HepG2 (cell line): Measurements from ENCODE around the gene GUK1. TPM values are rescaled to one million over a fixed set of nuclear protein-coding genes. Genes with fewer than 3 reads are reported as not detected.

Experiments used
- ATAC-seq: fragments of 200-7000 bp; cut with Tn5 transposase; 3 replicates; pipeline ENCODE4 v1.9.1; 2020; ENCODE audit warnings: mild to moderate bottlenecking, moderate library complexity
- BruUV-seq: library from RNA; stranded (reverse); fragments of 400-500 nt; replicated peaks from 2 replicates; lab custom pipeline; 2021; lab: Mats Ljungman, UMichigan
- CTCF ChIA-PET: fragments of 300-600 bp; formaldehyde crosslinking; extraction: SDS; loops from one replicate; lab custom pipeline; 2021; ENCODE audit warnings: low total read pairs, inconsistent platforms, low intra/inter-chr PET ratio; lab: Yijun Ruan, JAX
- POLR2A ChIA-PET: fragments of 350-600 bp; sonication (Branson Sonifier 250); formaldehyde crosslinking; loops from one replicate; lab custom pipeline; 2020; ENCODE audit warnings: antibody characterized with exemption, inconsistent platforms; lab: Yijun Ruan, JAX
- DNase-seq: peaks from one replicate; pipeline ENCODE4 v3.0.0-alpha.2; 2015; ENCODE audit warnings: low spot score
- FAIRE-seq: peaks from 3 replicates; lab custom pipeline; 2011; peaks lifted over from hg19 to GRCh38; lab: Jason Lieb, UNC
- H2AFZ ChIP-seq: one replicate; pipeline ENCODE4 v1.6.1; 2011; ENCODE audit warnings: low read length, inconsistent platforms
- H3K27ac ChIP-seq: fragments of 300-600 bp; 3 replicates; pipeline ENCODE4 v1.8.0; 2011; ENCODE audit warnings: mixed run types, mild to moderate bottlenecking, mixed read lengths, low read length, inconsistent platforms; ENCODE audit not compliant: insufficient read depth; ENCODE audit errors: extremely low read length
- H3K27me3 ChIP-seq, 2 experiments: fragments of 200-600 bp in 1 of 2; 2 replicates in 1 of 2; 3 replicates in 1 of 2; pipeline versions ENCODE4 v1.6.0 to v1.8.0; 2011; ENCODE audit warnings: low read length in 2 of 2, mild to moderate bottlenecking in 2 of 2, moderate library complexity in 2 of 2, inconsistent platforms in 1 of 2; ENCODE audit not compliant: insufficient read depth in 2 of 2, control insufficient read depth in 1 of 2
- H3K36me3 ChIP-seq, 2 experiments: fragments of 200-600 bp in 1 of 2; replicated peaks in 1 of 2; 2 replicates in 1 of 2; 3 replicates in 1 of 2; pipeline versions ENCODE4 v1.5.1 to v1.8.0; 2011; ENCODE audit warnings: low read length in 2 of 2, inconsistent platforms in 1 of 2; ENCODE audit not compliant: insufficient read depth in 2 of 2, control insufficient read depth in 1 of 2
- H3K4me1 ChIP-seq: 2 replicates; pipeline ENCODE4 v1.5.1; 2012; ENCODE audit warnings: low read length, inconsistent platforms; ENCODE audit not compliant: insufficient read depth
- H3K4me2 ChIP-seq: 2 replicates; pipeline ENCODE4 v1.6.0; 2011; ENCODE audit warnings: low read depth, low read length, inconsistent platforms
- H3K4me3 ChIP-seq, 3 experiments: fragments of 200-600 bp in 1 of 3; sonication (generic), shearing (Covaris generic) in 1 of 3; replicated peaks in 1 of 3; 2 replicates each; pipeline ENCODE4 v1.5.1; 2011 to 2016; ENCODE audit warnings: low read length in 3 of 3, inconsistent platforms in 2 of 3, low read depth in 2 of 3, mild to moderate bottlenecking in 2 of 3, control low read depth in 1 of 3, mixed read lengths in 1 of 3; ENCODE audit not compliant: insufficient read depth in 1 of 3
- H3K79me2 ChIP-seq: one replicate; pipeline ENCODE4 v1.6.1; 2011; ENCODE audit warnings: low read length, inconsistent platforms; ENCODE audit not compliant: insufficient read depth
- H3K9ac ChIP-seq: 2 replicates; pipeline ENCODE4 v1.6.0; 2011; ENCODE audit warnings: mild to moderate bottlenecking, low read depth, low read length, inconsistent platforms; ENCODE audit not compliant: insufficient read depth
- H3K9me3 ChIP-seq: 2 replicates; pipeline ENCODE4 v1.5.1; 2012; ENCODE audit warnings: mild to moderate bottlenecking, low read length
- H4K20me1 ChIP-seq: 2 replicates; pipeline ENCODE4 v1.6.0; 2011; ENCODE audit warnings: inconsistent platforms, mild to moderate bottlenecking, low read length, moderate library complexity; ENCODE audit not compliant: insufficient read depth
- ARNT ChIP-seq: fragments of 450-650 bp; IDR thresholded peaks from 2 replicates; pipeline ENCODE4 v1.6.1; 2017
- HCFC1 ChIP-seq: fragments of 150-350 bp; IDR thresholded peaks from 2 replicates; pipeline ENCODE4 v1.6.1; 2014; ENCODE audit warnings: low read depth, low read length
- KDM2A ChIP-seq: sonication (generic); formaldehyde crosslinking; IDR thresholded peaks from 2 replicates; pipeline ENCODE4 v1.4.0; 2020; ENCODE audit warnings: low read depth, missing genetic modification reagents, borderline replicate concordance
- KLF9 ChIP-seq: IDR thresholded peaks from 2 replicates; pipeline ENCODE4 v1.6.1; 2016; ENCODE audit warnings: low read depth
- MAFF ChIP-seq: IDR thresholded peaks from 2 replicates; pipeline ENCODE4 v1.6.1; 2011; ENCODE audit warnings: low read depth, low read length, improper control_type of control experiment
- MATR3 ChIP-seq: sonication (generic); formaldehyde crosslinking; IDR thresholded peaks from 2 replicates; pipeline ENCODE4 v1.4.0; 2020; ENCODE audit warnings: missing genetic modification reagents
- RFX3 ChIP-seq: IDR thresholded peaks from 2 replicates; pipeline ENCODE4 v1.6.1; 2016; ENCODE audit warnings: missing biosample characterization, missing genetic modification reagents
- SP2 ChIP-seq: sonication (generic); formaldehyde crosslinking; IDR thresholded peaks from 2 replicates; pipeline ENCODE4 v1.5.1; 2020; ENCODE audit warnings: mild to moderate bottlenecking, missing genetic modification reagents
- SRSF9 ChIP-seq: fragments of 200-400 bp; formaldehyde crosslinking; IDR thresholded peaks from 2 replicates; pipeline ENCODE4 v1.6.1; 2018; ENCODE audit warnings: borderline replicate concordance, mild to moderate bottlenecking, low read depth, low read length; ENCODE audit not compliant: insufficient read depth, poor library complexity, severe bottlenecking
- ZBTB7B ChIP-seq: sonication (generic); formaldehyde crosslinking; IDR thresholded peaks from 2 replicates; pipeline ENCODE4 v1.4.0; 2020; ENCODE audit warnings: missing genetic modification reagents
- ZBTB8A ChIP-seq: sonication (generic); formaldehyde crosslinking; IDR thresholded peaks from 2 replicates; pipeline ENCODE4 v1.4.0; 2020; ENCODE audit warnings: mild to moderate bottlenecking, low read depth, missing genetic modification reagents, borderline replicate concordance
- ZNF639 ChIP-seq: conservative IDR thresholded peaks from 2 replicates; pipeline ENCODE4 v1.6.1; 2018; ENCODE audit warnings: missing genetic modification reagents
- ZSCAN9 ChIP-seq: IDR thresholded peaks from 2 replicates; pipeline ENCODE4 v1.6.1; 2016; ENCODE audit warnings: borderline replicate concordance
- WGBS: methylation state at CpG from one replicate; pipeline ENCODE4 v1.1.6; 2017; ENCODE audit warnings: low lambda C conversion rate; 5-methylcytosine and 5-hydroxymethylcytosine counted together
- in situ Hi-C: cut with HindIII; loops from 2 replicates; pipeline ENCODE4 v1.10.0; 2017; ENCODE audit warnings: low pct_unique_long_range_greater_than_20kb; ENCODE audit not compliant: extremely low pct_ligation_motif_present
- intact Hi-C: fragments of 100-400 bp; cut with micrococcal nuclease; formaldehyde crosslinking; loops from one replicate; pipeline ENCODE4 v1.10.0; 2022; ENCODE audit not compliant: unreplicated experiment
- polyA plus RNA-seq, 8 experiments: library from polyadenylated mRNA; depleted of rRNA in 3 of 8; stranded (reverse) in 7 of 8; unstranded in 1 of 8; fragments of >200 nt; fragmentation: Illumina TruSeq in 4 of 8; extraction: Trizol in 4 of 8; gene quantifications; 2 replicates each; pipeline versions ENCODE4 v1.2.1 to v1.2.3, GENCODE V29; 2011 to 2016; ENCODE audit warnings: low read depth in 4 of 8, missing spikeins in 1 of 8, mixed read lengths in 1 of 8; ENCODE audit not compliant: insufficient read depth in 1 of 8
- total RNA-seq, 5 experiments: library from RNA; depleted of rRNA; stranded (reverse); fragments of >200 nt; fragmentation: Illumina TruSeq; extraction: Trizol; gene quantifications; 2 replicates each; pipeline ENCODE4 v1.2.3, GENCODE V29; 2016; ENCODE audit warnings: low read depth in 1 of 5
- TF ChIP-seq, protein P1 (sequence below): sonication (generic); formaldehyde crosslinking; IDR thresholded peaks from 2 replicates; pipeline ENCODE4 v1.4.0; 2020; ENCODE audit warnings: mild to moderate bottlenecking, missing genetic modification reagents
- TF ChIP-seq, protein P2 (sequence below): sonication (generic); formaldehyde crosslinking; IDR thresholded peaks from 2 replicates; pipeline ENCODE4 v1.4.0; 2020; ENCODE audit warnings: missing genetic modification reagents
- TF ChIP-seq, protein P3 (sequence below): IDR thresholded peaks from 2 replicates; pipeline ENCODE4 v1.6.1; 2012; ENCODE audit warnings: low read length, improper control_type of control experiment

The GUK1 gene
- total and polyA plus RNA-seq, 2 of the 13 experiments (the other 11 are each of a cell fraction or from before 2014, with no cell fraction given) = 116 to 154 TPM

DNA sequence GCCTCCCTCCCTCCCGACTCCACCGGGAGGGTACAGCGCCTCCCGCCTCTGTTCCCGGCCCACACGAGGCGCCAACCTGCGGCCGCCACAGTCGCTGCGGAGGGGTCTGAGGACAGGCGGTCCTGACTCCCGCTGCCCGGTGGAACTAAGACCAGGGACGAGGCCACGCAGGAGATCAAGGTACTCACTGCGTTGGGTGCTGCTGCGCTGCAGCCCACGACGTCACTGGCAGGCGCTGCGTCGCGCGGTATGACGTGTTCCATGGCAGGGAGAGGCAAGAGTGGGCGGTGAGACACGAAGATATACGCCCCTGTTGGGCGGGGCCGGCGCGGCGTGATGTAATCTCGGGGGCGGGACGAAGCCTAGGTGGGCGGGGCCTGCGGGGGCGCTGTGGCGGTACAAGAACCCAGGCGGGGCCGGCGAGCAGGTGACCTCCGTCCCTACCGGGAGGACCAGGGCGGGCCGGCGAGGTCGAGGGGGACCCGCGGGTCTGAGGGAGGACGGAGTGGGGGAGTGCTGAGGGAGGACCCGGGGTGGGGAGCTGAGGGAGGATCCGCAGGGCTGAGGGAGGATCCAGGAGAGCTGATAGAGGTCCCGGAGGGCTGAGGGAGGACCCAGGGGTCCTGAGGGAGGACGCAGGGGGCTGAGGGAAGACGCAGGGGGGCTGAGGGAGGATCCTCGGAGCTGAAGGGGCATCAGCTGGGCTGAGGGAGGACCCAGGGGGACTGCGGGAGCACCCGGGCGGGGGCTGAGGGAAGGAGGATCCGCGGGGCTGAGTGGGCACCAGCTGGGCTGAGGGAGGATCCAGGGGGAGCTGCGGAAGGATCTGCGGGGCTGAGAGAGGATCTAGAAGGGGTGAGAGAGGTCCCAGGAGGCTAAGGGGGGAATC is 30.8 kb upstream of the GUK1 start, which contains the start of gene MRPL55:
TSS of gene MRPL55 (minus strand) at position 227 of the 889 bp plus-strand sequence. CDS start 1,039 bp downstream, outside the sequence.
- H3K79me2 ChIP-seq = peaks cover 18% of the 10 kb centered on the region
- ATAC-seq (peak; percentile 80), DNase-seq (peak; percentile 92), FAIRE-seq (peak; percentile 79)
- no peaks in the 10 kb centered on the region; a peak in 1 of 5 replicates for H3K27me3 ChIP-seq
- H4K20me1 ChIP-seq = no peaks in the 10 kb centered on the region
- 1% methylated on average over 57 of the region's 66 CpGs for WGBS
- H3K27ac ChIP-seq = peak within 1 kb of the TSS; percentile 90
- peaks cover 2 to 7% of the 10 kb centered on the region in 2 experiments; a peak in 2 of 5 replicates for H3K36me3 ChIP-seq
- peaks cover 34% of the 10 kb centered on the region for H3K4me1 ChIP-seq
- peak within 1 kb of the TSS; percentile 97 for H3K9ac ChIP-seq
- CTCF ChIA-PET = no interaction called here
- in situ Hi-C loops (no loop called here), intact Hi-C loops (no loop called here)
- H3K4me3 ChIP-seq = peak within 1 kb of the TSS; percentile 90 to 99 (median 97)
- H3K4me2 ChIP-seq = peak within 1 kb of the TSS; percentile 93
- no peaks in the 10 kb centered on the region for H3K9me3 ChIP-seq
- BruUV-seq = no TSS peak
- H2AFZ ChIP-seq = no peak within 1 kb of the TSS
- POLR2A ChIA-PET = interaction anchor here (0.7 to 2.1 kb wide), 11 partner anchors 8 to 1704 kb away, joined by 3 to 38 read pairs (median 4); partner anchors contain the start of genes ARF1 and IBA57
- TF ChIP-seq, protein P1, sequence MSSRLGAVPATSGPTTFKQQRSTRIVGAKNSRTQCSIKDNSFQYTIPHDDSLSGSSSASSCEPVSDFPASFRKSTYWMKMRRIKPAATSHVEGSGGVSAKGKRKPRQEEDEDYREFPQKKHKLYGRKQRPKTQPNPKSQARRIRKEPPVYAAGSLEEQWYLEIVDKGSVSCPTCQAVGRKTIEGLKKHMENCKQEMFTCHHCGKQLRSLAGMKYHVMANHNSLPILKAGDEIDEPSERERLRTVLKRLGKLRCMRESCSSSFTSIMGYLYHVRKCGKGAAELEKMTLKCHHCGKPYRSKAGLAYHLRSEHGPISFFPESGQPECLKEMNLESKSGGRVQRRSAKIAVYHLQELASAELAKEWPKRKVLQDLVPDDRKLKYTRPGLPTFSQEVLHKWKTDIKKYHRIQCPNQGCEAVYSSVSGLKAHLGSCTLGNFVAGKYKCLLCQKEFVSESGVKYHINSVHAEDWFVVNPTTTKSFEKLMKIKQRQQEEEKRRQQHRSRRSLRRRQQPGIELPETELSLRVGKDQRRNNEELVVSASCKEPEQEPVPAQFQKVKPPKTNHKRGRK = no peak; the same call in 1 of the 2 replicates
- TF ChIP-seq, protein P2, sequence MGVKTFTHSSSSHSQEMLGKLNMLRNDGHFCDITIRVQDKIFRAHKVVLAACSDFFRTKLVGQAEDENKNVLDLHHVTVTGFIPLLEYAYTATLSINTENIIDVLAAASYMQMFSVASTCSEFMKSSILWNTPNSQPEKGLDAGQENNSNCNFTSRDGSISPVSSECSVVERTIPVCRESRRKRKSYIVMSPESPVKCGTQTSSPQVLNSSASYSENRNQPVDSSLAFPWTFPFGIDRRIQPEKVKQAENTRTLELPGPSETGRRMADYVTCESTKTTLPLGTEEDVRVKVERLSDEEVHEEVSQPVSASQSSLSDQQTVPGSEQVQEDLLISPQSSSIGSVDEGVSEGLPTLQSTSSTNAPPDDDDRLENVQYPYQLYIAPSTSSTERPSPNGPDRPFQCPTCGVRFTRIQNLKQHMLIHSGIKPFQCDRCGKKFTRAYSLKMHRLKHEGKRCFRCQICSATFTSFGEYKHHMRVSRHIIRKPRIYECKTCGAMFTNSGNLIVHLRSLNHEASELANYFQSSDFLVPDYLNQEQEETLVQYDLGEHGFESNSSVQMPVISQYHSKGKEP (CRISPR knock-in tag) = no peak
- TF ChIP-seq MAFF (no peak), ZBTB7B (peak; percentile 31; the same call in 1 of the 2 replicates), SP2 (peak; percentile 63), ZSCAN9 (CRISPR knock-in tag) (0 out of 2 replicates have a peak, but pooled peaks have one; percentile 22), RFX3 (CRISPR knock-in tag) (no peak), ZNF639 (peak; percentile 44; the same call in 1 of the 2 replicates), KDM2A (CRISPR knock-in tag) (peak; percentile 95), MATR3 (CRISPR knock-in tag) (no peak), SRSF9 (no peak), ZBTB8A (CRISPR knock-in tag) (no peak), ARNT (no peak), HCFC1 (peak; percentile 83), KLF9 (CRISPR knock-in tag) (0 out of 2 replicates have a peak, but pooled peaks have one; percentile 43)
- TF ChIP-seq, protein P3, sequence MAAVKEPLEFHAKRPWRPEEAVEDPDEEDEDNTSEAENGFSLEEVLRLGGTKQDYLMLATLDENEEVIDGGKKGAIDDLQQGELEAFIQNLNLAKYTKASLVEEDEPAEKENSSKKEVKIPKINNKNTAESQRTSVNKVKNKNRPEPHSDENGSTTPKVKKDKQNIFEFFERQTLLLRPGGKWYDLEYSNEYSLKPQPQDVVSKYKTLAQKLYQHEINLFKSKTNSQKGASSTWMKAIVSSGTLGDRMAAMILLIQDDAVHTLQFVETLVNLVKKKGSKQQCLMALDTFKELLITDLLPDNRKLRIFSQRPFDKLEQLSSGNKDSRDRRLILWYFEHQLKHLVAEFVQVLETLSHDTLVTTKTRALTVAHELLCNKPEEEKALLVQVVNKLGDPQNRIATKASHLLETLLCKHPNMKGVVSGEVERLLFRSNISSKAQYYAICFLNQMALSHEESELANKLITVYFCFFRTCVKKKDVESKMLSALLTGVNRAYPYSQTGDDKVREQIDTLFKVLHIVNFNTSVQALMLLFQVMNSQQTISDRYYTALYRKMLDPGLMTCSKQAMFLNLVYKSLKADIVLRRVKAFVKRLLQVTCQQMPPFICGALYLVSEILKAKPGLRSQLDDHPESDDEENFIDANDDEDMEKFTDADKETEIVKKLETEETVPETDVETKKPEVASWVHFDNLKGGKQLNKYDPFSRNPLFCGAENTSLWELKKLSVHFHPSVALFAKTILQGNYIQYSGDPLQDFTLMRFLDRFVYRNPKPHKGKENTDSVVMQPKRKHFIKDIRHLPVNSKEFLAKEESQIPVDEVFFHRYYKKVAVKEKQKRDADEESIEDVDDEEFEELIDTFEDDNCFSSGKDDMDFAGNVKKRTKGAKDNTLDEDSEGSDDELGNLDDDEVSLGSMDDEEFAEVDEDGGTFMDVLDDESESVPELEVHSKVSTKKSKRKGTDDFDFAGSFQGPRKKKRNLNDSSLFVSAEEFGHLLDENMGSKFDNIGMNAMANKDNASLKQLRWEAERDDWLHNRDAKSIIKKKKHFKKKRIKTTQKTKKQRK = no peak
